Measurements from ENCODE around the gene RASGRP1.

DNA sequence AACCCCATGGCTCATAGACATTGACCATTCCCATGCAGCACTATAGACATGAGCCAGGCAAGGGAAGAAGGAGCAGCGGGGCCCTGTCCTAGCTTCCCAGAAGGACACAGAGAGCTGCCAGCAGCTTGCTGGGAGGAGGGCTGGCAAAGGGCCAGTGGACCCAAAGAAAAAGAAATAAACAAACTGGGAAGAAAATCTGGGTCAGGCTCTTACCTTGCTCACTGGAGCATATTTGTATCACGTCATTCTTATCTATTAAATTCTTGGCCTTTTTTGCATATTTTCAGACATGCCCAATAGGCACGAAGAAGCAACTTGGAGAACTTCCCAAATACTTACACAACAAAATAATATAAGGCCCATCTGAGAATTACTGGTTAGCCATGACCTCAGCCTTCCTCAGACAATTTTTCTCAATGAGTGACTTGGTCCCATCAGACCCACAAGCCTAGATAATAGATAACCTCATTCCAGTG lies 28.4 kb downstream of the RASGRP1 start:
- TF ChIP-seq, protein P1, sequence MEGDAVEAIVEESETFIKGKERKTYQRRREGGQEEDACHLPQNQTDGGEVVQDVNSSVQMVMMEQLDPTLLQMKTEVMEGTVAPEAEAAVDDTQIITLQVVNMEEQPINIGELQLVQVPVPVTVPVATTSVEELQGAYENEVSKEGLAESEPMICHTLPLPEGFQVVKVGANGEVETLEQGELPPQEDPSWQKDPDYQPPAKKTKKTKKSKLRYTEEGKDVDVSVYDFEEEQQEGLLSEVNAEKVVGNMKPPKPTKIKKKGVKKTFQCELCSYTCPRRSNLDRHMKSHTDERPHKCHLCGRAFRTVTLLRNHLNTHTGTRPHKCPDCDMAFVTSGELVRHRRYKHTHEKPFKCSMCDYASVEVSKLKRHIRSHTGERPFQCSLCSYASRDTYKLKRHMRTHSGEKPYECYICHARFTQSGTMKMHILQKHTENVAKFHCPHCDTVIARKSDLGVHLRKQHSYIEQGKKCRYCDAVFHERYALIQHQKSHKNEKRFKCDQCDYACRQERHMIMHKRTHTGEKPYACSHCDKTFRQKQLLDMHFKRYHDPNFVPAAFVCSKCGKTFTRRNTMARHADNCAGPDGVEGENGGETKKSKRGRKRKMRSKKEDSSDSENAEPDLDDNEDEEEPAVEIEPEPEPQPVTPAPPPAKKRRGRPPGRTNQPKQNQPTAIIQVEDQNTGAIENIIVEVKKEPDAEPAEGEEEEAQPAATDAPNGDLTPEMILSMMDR (conservative IDR thresholded peaks at IDR 0.05 in 1 of 2, IDR thresholded peaks at IDR 0.05 in 1 of 2; ENCODE audit: low read depth in 1 of 2, low read length in 2 of 2), result no peak
- no peak for TF ChIP-seq EZH2 (IDR thresholded peaks at IDR 0.05; ENCODE audit: low read length, missing control alignments)

Measured in fibroblast of lung (primary cell).